Measurements from ENCODE around the gene PDE4A. TPM values are rescaled to one million over a fixed set of nuclear protein-coding genes. Genes with fewer than 3 reads are reported as not detected.

The PDE4A gene
- total and polyA plus RNA-seq, 2 experiments from 2014 or later, result 5.2 to 5.4 TPM

DNA sequence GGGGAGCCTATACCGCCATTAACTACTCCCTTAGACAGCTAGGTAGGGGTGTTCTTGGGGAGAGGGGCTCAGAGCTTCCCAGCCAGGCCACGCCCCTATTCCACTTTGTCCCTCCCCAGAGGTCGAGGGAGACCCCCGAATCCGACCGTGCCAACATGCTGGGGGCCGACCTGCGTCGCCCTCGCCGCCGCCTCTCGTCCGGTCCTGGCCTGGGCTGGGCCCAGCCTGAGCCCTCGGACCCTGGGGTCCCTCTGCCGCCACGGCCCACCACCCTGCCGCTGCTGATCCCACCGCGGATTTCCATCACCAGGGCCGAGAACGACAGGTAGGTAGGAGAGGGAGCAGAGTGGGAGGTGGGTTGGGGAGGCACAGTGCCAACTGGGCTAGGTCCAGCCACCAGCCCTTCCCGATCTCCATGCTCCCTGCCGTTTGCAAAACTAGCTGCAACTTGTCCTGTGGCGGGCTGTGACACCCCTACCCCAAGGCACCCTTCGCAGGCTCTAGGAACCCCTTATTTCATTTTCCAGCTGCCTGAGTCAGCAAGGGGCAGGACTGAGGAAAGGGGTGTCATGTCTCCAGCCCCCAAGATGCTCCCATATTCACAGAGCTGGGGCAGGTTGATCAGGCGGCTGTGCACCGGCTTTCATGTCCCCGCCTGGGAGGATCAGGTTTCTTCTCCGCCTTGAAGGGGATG lies 2.6 kb upstream of the PDE4A start:
- Mint-ChIP-seq H3K9me3 (peaks cover 7% of the 10 kb centered on the region; the same call in 2 of the 3 replicates), H3K27me3 (ENCODE audit: insufficient read depth, low read depth, poor library complexity) (peaks cover 69% of the 10 kb centered on the region), H3K4me3 (peak overlapping the region; percentile 70), H3K4me1 (peaks cover 21% of the 10 kb centered on the region), H3K36me3 (ENCODE audit: low read depth) (no peaks in the 10 kb centered on the region), H3K27ac (no peak overlapping the region)
- peaks cover 87% of the 10 kb centered on the region for H3K27me3 ChIP-seq (ENCODE audit: insufficient read depth)
- H3K79me2 ChIP-seq (replicated peaks; ENCODE audit: insufficient read depth), result no peaks in the 10 kb centered on the region
- H3K36me3 ChIP-seq (ENCODE audit: insufficient read depth), result no peaks in the 10 kb centered on the region
- no peaks in the 10 kb centered on the region for H3K9me2 ChIP-seq (ENCODE audit: insufficient read depth)
- peak overlapping the region; percentile 38; the same call in 1 of the 2 replicates for H2AFZ ChIP-seq
- no peak overlapping the region for H3K27ac ChIP-seq (ENCODE audit: low read depth)
- no peak for TF ChIP-seq ZNF114 (CRISPR knock-in tag; IDR thresholded peaks at IDR 0.05)
- no peak; the same call in 1 of the 2 replicates for TF ChIP-seq POLR2AphosphoS5 (IDR thresholded peaks at IDR 0.05; ENCODE audit: low read depth)
- TF ChIP-seq CREB1 (CRISPR knock-in tag; IDR thresholded peaks at IDR 0.05; ENCODE audit: low read depth), result no peak
- no peak for TF ChIP-seq EZH2 (IDR thresholded peaks at IDR 0.05; ENCODE audit: low read depth, unreplicated experiment)
- TF ChIP-seq, protein P1, sequence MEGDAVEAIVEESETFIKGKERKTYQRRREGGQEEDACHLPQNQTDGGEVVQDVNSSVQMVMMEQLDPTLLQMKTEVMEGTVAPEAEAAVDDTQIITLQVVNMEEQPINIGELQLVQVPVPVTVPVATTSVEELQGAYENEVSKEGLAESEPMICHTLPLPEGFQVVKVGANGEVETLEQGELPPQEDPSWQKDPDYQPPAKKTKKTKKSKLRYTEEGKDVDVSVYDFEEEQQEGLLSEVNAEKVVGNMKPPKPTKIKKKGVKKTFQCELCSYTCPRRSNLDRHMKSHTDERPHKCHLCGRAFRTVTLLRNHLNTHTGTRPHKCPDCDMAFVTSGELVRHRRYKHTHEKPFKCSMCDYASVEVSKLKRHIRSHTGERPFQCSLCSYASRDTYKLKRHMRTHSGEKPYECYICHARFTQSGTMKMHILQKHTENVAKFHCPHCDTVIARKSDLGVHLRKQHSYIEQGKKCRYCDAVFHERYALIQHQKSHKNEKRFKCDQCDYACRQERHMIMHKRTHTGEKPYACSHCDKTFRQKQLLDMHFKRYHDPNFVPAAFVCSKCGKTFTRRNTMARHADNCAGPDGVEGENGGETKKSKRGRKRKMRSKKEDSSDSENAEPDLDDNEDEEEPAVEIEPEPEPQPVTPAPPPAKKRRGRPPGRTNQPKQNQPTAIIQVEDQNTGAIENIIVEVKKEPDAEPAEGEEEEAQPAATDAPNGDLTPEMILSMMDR (conservative IDR thresholded peaks at IDR 0.05; ENCODE audit: low read depth in 2 of 2), result no peak
- TF ChIP-seq, protein P2, sequence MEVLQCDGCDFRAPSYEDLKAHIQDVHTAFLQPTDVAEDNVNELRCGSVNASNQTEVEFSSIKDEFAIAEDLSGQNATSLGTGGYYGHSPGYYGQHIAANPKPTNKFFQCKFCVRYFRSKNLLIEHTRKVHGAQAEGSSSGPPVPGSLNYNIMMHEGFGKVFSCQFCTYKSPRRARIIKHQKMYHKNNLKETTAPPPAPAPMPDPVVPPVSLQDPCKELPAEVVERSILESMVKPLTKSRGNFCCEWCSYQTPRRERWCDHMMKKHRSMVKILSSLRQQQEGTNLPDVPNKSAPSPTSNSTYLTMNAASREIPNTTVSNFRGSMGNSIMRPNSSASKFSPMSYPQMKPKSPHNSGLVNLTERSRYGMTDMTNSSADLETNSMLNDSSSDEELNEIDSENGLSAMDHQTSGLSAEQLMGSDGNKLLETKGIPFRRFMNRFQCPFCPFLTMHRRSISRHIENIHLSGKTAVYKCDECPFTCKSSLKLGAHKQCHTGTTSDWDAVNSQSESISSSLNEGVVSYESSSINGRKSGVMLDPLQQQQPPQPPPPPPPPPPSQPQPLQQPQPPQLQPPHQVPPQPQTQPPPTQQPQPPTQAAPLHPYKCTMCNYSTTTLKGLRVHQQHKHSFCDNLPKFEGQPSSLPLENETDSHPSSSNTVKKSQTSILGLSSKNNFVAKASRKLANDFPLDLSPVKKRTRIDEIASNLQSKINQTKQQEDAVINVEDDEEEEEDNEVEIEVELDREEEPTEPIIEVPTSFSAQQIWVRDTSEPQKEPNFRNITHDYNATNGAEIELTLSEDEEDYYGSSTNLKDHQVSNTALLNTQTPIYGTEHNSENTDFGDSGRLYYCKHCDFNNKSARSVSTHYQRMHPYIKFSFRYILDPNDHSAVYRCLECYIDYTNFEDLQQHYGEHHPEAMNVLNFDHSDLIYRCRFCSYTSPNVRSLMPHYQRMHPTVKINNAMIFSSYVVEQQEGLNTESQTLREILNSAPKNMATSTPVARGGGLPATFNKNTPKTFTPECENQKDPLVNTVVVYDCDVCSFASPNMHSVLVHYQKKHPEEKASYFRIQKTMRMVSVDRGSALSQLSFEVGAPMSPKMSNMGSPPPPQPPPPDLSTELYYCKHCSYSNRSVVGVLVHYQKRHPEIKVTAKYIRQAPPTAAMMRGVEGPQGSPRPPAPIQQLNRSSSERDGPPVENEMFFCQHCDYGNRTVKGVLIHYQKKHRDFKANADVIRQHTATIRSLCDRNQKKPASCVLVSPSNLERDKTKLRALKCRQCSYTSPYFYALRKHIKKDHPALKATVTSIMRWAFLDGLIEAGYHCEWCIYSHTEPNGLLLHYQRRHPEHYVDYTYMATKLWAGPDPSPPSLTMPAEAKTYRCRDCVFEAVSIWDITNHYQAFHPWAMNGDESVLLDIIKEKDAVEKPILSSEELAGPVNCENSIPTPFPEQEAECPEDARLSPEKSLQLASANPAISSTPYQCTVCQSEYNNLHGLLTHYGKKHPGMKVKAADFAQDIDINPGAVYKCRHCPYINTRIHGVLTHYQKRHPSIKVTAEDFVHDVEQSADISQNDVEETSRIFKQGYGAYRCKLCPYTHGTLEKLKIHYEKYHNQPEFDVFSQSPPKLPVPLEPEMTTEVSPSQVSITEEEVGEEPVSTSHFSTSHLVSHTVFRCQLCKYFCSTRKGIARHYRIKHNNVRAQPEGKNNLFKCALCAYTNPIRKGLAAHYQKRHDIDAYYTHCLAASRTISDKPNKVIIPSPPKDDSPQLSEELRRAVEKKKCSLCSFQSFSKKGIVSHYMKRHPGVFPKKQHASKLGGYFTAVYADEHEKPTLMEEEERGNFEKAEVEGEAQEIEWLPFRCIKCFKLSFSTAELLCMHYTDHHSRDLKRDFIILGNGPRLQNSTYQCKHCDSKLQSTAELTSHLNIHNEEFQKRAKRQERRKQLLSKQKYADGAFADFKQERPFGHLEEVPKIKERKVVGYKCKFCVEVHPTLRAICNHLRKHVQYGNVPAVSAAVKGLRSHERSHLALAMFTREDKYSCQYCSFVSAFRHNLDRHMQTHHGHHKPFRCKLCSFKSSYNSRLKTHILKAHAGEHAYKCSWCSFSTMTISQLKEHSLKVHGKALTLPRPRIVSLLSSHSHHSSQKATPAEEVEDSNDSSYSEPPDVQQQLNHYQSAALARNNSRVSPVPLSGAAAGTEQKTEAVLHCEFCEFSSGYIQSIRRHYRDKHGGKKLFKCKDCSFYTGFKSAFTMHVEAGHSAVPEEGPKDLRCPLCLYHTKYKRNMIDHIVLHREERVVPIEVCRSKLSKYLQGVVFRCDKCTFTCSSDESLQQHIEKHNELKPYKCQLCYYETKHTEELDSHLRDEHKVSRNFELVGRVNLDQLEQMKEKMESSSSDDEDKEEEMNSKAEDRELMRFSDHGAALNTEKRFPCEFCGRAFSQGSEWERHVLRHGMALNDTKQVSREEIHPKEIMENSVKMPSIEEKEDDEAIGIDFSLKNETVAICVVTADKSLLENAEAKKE (CRISPR knock-in tag; IDR thresholded peaks at IDR 0.05), result no peak
- TF ChIP-seq STAT1 (IDR thresholded peaks at IDR 0.05; ENCODE audit: unreplicated experiment), result no peak
- TF ChIP-seq, protein P3, sequence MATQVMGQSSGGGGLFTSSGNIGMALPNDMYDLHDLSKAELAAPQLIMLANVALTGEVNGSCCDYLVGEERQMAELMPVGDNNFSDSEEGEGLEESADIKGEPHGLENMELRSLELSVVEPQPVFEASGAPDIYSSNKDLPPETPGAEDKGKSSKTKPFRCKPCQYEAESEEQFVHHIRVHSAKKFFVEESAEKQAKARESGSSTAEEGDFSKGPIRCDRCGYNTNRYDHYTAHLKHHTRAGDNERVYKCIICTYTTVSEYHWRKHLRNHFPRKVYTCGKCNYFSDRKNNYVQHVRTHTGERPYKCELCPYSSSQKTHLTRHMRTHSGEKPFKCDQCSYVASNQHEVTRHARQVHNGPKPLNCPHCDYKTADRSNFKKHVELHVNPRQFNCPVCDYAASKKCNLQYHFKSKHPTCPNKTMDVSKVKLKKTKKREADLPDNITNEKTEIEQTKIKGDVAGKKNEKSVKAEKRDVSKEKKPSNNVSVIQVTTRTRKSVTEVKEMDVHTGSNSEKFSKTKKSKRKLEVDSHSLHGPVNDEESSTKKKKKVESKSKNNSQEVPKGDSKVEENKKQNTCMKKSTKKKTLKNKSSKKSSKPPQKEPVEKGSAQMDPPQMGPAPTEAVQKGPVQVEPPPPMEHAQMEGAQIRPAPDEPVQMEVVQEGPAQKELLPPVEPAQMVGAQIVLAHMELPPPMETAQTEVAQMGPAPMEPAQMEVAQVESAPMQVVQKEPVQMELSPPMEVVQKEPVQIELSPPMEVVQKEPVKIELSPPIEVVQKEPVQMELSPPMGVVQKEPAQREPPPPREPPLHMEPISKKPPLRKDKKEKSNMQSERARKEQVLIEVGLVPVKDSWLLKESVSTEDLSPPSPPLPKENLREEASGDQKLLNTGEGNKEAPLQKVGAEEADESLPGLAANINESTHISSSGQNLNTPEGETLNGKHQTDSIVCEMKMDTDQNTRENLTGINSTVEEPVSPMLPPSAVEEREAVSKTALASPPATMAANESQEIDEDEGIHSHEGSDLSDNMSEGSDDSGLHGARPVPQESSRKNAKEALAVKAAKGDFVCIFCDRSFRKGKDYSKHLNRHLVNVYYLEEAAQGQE (IDR thresholded peaks at IDR 0.05; ENCODE audit: unreplicated experiment), result no peak
- no peak for TF ChIP-seq ZNF331 (CRISPR knock-in tag; IDR thresholded peaks at IDR 0.05; ENCODE audit: low read depth)
- H3F3A ChIP-seq (replicated peaks; ENCODE audit: low read depth), result peaks cover 26% of the 10 kb centered on the region; the same call in 1 of the 2 replicates
- peak overlapping the region; percentile 78 for H3K4me3 ChIP-seq
- H3K4me1 ChIP-seq (ENCODE audit: insufficient read depth), result peaks cover 19% of the 10 kb centered on the region
- DNase-seq (ENCODE audit: low spot score) (peak; percentile 86), ATAC-seq (peak; percentile 16)
- peak overlapping the region; percentile 99 for H3K4me2 ChIP-seq
- no peaks in the 10 kb centered on the region for H4K20me1 ChIP-seq (replicated peaks; ENCODE audit: insufficient read depth)

Measured in GM23338 (cell line).